ENCODE measurements around the gene NEK11. TPM values are rescaled to one million over a fixed set of nuclear protein-coding genes. Genes with fewer than 3 reads are reported as not detected.

Gene NEK11
- total RNA-seq, 1 experiment from 2014 or later = 9.5 TPM

DNA sequence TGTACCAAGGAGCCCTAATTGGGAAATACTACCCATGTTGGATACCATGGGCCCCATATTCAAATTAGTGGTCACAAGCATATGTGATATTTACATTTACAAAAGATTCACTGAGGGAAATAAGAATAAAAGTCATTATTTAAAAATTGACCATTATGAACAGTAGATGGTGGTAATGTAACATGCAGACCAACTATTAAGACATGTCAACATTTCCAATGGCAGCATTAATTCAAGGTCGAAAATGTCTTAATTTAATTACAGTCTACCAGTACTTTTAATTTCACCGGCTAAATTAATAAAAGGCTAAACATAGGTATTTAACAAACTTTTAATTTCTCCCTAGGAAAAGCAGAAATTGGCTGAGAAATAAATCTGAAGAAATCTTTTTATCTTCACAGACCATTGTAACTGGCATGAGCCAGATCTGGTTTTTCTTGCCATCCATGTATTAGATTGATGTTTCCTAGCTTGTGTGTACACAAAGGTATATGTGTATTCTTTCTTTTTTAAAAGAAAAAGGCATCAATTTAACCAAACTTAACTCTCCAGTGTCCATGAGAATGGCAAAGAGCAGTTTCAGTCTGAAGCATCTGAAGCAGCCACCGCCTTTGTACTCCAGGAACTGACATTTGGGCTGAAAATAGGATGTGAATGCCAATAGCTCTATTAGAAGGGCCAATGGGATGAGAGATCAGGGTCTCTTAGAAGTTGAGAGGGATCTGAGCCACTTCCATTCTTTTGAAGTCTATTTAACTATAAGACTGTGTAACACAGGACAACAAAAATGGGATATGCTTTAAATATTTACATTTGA is 26.6 kb downstream of the NEK11 start:
- TF ChIP-seq TCF7L2 (IDR thresholded peaks at IDR 0.05; ENCODE audit: low read depth, low read length) = no peak
- TF ChIP-seq, protein P1, sequence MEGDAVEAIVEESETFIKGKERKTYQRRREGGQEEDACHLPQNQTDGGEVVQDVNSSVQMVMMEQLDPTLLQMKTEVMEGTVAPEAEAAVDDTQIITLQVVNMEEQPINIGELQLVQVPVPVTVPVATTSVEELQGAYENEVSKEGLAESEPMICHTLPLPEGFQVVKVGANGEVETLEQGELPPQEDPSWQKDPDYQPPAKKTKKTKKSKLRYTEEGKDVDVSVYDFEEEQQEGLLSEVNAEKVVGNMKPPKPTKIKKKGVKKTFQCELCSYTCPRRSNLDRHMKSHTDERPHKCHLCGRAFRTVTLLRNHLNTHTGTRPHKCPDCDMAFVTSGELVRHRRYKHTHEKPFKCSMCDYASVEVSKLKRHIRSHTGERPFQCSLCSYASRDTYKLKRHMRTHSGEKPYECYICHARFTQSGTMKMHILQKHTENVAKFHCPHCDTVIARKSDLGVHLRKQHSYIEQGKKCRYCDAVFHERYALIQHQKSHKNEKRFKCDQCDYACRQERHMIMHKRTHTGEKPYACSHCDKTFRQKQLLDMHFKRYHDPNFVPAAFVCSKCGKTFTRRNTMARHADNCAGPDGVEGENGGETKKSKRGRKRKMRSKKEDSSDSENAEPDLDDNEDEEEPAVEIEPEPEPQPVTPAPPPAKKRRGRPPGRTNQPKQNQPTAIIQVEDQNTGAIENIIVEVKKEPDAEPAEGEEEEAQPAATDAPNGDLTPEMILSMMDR (IDR thresholded peaks at IDR 0.05) = peak; percentile 65; the same call in 1 of the 2 replicates
- no TSS peak for BruUV-seq (replicated peaks)
- intact Hi-C loops (cut with micrococcal nuclease; ENCODE audit: unreplicated experiment) (loop anchor here (5.0 kb wide), 1 partner anchor 974 kb away; no protein-coding TSS in a partner anchor), in situ Hi-C loops (cut with HindIII; ENCODE audit: low pct_unique_long_range_greater_than_20kb, low sequenced_read_pairs) (no loop called here)
- ChIA-PET POLR2A (no interaction called here), CTCF (no interaction called here)
- Histone ChIP-seq H3K27me3 (ENCODE audit: control insufficient read depth, insufficient read depth, low read length) (no peaks in the 10 kb centered on the region), H3K9me3 (ENCODE audit: control insufficient read depth, insufficient read depth, low read depth, low read length) (no peaks in the 10 kb centered on the region), H3K4me1 (ENCODE audit: control insufficient read depth, insufficient read depth, low read length) (no peaks in the 10 kb centered on the region), H3K27ac (ENCODE audit: low read length) (no peak overlapping the region), H3K36me3 (ENCODE audit: control insufficient read depth, insufficient read depth, low read length) (no peaks in the 10 kb centered on the region), H3K4me3 (ENCODE audit: low read depth in 2 of 2, low read length in 2 of 2) (no peak overlapping the region)
- no peak for DNase-seq (ENCODE audit: low read depth, low spot score)
- no peak for ATAC-seq

DNA sequence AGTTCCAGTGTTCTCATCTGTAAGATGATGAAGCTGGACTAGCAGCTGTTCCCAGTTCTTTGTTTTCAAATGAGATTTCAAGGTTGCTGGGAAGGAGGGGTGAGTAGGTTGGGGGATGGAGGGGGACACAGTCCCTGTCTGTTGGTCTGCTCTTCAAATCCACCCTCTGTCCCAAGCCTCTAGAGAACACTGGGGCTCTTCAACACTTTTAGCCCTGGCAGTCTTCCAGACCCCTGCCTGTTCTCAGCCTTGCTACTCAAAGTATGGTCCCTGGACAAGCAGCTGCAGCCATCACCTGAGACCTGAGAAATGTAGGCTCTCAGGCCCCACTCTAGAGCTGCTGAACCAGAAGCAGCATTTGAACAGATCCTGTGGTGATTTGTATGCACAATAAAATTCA is 41.3 kb downstream of the NEK11 start:
- in situ Hi-C loops (cut with HindIII; ENCODE audit: low pct_unique_long_range_greater_than_20kb, low sequenced_read_pairs) (no loop called here), intact Hi-C loops (cut with micrococcal nuclease; ENCODE audit: unreplicated experiment) (no loop called here)
- no TSS peak for BruUV-seq (replicated peaks)
- no peaks in the 10 kb centered on the region for H3K4me1 ChIP-seq (ENCODE audit: control insufficient read depth, insufficient read depth, low read length)
- DNase-seq (ENCODE audit: low read depth, low spot score) (no peak), ATAC-seq (no peak)
- no peak for TF ChIP-seq TCF7L2 (IDR thresholded peaks at IDR 0.05; ENCODE audit: low read depth, low read length)
- TF ChIP-seq SIN3A (IDR thresholded peaks at IDR 0.05; ENCODE audit: borderline replicate concordance, insufficient read depth, low read depth, low read length) = no peak
- TF ChIP-seq, protein P2, sequence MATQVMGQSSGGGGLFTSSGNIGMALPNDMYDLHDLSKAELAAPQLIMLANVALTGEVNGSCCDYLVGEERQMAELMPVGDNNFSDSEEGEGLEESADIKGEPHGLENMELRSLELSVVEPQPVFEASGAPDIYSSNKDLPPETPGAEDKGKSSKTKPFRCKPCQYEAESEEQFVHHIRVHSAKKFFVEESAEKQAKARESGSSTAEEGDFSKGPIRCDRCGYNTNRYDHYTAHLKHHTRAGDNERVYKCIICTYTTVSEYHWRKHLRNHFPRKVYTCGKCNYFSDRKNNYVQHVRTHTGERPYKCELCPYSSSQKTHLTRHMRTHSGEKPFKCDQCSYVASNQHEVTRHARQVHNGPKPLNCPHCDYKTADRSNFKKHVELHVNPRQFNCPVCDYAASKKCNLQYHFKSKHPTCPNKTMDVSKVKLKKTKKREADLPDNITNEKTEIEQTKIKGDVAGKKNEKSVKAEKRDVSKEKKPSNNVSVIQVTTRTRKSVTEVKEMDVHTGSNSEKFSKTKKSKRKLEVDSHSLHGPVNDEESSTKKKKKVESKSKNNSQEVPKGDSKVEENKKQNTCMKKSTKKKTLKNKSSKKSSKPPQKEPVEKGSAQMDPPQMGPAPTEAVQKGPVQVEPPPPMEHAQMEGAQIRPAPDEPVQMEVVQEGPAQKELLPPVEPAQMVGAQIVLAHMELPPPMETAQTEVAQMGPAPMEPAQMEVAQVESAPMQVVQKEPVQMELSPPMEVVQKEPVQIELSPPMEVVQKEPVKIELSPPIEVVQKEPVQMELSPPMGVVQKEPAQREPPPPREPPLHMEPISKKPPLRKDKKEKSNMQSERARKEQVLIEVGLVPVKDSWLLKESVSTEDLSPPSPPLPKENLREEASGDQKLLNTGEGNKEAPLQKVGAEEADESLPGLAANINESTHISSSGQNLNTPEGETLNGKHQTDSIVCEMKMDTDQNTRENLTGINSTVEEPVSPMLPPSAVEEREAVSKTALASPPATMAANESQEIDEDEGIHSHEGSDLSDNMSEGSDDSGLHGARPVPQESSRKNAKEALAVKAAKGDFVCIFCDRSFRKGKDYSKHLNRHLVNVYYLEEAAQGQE (IDR thresholded peaks at IDR 0.05; ENCODE audit: insufficient read depth in 1 of 2, low read depth in 2 of 2, low read length in 1 of 2) = no peak
- TF ChIP-seq, protein P1 (IDR thresholded peaks at IDR 0.05) = no peak
- TF ChIP-seq POLR2AphosphoS5 (IDR thresholded peaks at IDR 0.05; ENCODE audit: low read depth, low read length) = no peak
- no peaks in the 10 kb centered on the region for H3K36me3 ChIP-seq (ENCODE audit: control insufficient read depth, insufficient read depth, low read length)
- CTCF ChIA-PET = no interaction called here
- H3K27ac ChIP-seq (ENCODE audit: low read length) = no peak overlapping the region
- POLR2A ChIA-PET = no interaction called here
- no peaks in the 10 kb centered on the region for H3K27me3 ChIP-seq (ENCODE audit: control insufficient read depth, insufficient read depth, low read length)
- no peak overlapping the region for H3K4me3 ChIP-seq (ENCODE audit: low read depth in 2 of 2, low read length in 2 of 2)
- H3K9me3 ChIP-seq (ENCODE audit: control insufficient read depth, insufficient read depth, low read depth, low read length) = no peaks in the 10 kb centered on the region

Measured in Panc1 (cell line).